GM19463 (cell line): ENCODE data around the gene FAM171A1.

Experiments used
- ATAC-seq: cut with Tn5 transposase; IDR thresholded peaks from one replicate; pipeline ENCODE4 v1.9.1; 2021; ENCODE audit warnings: mild to moderate bottlenecking, moderate library complexity; ENCODE audit not compliant: unreplicated experiment

FAM171A1 gene

GRCh38 chr10:15374566-15374965 lies 3.5 kb upstream of the FAM171A1 start:
- ATAC-seq = no peak

- ATAC-seq = peak; percentile 33
Measured at GRCh38 chr10:15374156-15374555, 3.1 kb upstream of the FAM171A1 start.

DNA sequence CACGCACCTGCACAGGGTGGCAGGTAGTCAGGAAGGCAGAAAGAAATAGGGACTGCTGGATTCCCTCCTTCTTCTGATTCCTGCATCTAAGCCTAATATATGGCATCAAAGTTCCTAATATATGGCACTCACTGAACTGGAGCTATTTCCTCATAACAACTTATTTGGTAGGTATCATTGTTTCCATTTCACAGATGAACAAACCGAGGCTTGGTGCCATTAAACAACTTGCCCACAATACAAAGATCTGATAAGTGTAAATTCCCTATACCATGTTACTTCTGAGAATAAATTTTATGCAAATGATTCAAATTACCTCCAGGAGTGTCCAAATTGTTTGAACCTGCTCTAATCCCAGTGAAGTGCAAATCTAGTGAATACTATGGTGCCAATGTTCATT lies 2.1 kb upstream of the FAM171A1 start:
- no peak for ATAC-seq

DNA sequence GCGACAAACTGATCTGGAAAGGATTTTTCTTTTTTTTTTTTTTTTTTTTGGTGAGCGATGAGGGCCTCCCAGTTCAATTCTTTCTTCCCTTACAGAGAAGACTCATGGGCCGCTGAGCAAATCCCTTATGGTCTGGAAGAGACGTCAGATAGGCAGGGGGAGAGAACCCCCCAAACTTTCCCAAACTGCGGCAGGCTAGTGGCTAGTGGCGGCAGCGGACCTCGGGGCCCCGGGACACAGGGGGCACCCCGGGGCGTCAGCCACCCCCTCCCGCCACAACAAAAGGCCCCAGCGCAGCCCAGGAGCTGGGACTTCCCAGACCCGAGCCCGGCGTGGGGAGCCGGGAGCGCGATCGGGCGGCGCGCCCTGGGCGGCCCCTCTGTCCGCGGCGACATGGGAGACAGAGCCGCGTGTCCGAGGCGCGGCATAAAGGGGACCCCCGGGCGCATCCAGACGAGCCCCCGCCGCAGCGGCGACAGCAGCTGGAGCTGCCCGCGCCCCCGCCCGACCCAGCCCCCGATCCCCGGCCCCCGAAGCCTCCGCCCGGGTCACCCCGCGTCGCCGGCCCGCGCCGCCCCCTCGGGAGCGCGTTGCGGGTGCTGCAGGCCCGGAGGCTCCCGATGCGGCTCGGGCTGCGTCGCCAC lies 755 bp downstream of the FAM171A1 start:
- no peak for ATAC-seq

GRCh38 chr10:15369256-15370211 lies 1.6 kb downstream of the FAM171A1 start:
- no peak for ATAC-seq

DNA sequence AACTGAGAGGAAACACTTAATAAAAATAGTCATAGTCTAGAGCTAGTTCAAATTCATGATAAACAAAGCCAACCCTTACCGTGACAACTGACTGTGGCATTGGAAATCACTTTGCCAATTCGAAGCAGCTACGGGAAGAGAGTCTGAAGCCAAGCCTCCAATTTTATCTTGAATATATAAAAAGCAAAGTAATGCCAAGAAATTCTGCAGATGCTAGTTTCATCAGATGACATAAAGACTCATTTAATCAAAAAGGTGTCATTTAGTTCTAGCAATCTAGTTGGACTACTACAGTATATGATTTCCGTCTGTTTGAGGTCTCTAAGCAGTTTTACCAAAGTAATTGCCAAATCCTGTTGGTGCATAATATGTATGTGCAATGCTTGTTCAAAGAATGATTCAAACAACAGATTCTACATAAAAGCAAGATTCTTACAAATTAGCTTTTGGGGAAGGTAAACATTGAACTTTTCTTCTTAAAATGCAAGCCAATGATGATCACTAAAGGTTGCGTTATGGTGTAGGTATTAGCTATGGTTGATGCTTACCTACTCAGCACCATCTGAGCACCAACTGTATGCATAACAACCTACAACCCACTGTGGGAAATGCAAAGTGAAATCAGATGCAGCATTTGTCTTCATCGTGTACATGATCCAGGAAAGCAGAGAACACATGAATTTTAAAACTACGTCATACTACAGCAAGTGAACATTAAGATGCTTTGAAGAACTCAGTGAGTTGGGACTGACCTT lies 2.8 kb downstream of the FAM171A1 start:
- ATAC-seq = no peak

- no peak for ATAC-seq
Measured at GRCh38 chr10:15367296-15368085, 3.6 kb downstream of the FAM171A1 start.

GRCh38 chr10:15365692-15366091 lies 5.4 kb downstream of the FAM171A1 start:
- no peak for ATAC-seq

- ATAC-seq = no peak
Measured at GRCh38 chr10:15364001-15364400, 7.1 kb downstream of the FAM171A1 start.

DNA sequence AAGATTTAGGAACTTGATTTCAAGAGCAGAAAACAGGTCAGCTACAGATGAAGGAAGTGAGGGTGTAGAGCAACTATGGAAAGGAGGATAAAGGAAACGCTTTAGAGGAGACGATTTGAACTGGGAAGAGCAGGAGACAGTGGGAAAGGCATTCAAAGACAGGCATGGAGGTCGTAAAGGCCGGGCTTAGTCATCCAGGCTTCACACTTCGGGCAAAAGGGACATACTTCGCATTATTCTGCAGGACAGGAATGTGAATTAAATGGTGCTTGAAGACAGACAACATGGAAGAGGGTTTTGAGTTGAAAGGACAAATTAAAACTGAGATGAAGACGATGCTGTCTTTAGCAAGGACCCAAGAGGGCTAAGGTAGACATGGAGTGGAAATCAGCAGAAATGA lies 8.1 kb downstream of the FAM171A1 start:
- ATAC-seq = no peak

DNA sequence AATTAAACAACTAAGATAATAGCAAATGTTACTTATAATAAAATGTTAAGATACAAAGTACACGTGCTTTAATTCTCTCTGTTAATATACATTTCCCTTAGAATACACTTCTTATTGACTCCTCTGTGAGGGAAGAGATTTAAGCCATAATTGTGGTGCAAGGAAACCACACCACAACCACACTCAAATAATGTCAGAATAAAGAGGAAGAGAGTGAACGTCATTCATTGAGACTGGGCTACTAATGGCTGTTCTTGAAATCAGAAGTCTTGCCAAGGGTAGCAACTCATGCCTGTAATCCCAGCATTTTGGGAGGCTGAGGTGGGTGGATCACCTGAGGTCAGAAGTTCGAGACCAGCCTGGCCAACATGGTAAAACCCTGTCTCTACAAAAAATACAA lies 10.0 kb downstream of the FAM171A1 start:
- no peak for ATAC-seq

DNA sequence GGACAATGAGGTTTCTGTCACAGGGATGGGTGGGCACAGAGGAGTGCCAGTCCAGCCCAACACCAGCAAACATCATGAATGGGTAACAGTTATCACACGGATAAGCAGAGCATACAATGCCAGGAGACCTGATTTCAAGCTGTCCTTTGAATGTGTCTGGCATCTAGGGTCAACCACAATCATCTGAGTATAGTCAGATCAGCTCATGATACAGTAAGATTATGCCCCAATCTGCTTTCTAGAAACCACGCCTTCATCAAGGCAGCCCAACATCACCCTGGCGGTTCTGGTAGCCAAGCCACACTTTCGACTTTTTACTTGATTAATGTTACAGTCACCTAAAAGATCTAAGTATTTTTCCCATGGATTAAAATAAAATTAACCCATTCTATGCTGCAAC lies 10.5 kb downstream of the FAM171A1 start:
- ATAC-seq = no peak

- ATAC-seq = no peak
Measured at GRCh38 chr10:15353471-15354017, 17.5 kb downstream of the FAM171A1 start.

- no peak for ATAC-seq
Measured at GRCh38 chr10:15352836-15353235, 18.3 kb downstream of the FAM171A1 start.

GRCh38 chr10:15352201-15352600 lies 18.9 kb downstream of the FAM171A1 start:
- no peak for ATAC-seq

GRCh38 chr10:15351099-15351820 lies 19.8 kb downstream of the FAM171A1 start:
- ATAC-seq = no peak

- ATAC-seq = no peak
Measured at GRCh38 chr10:15349112-15349511, 22.0 kb downstream of the FAM171A1 start.

GRCh38 chr10:15348579-15348978 lies 22.5 kb downstream of the FAM171A1 start:
- no peak for ATAC-seq

DNA sequence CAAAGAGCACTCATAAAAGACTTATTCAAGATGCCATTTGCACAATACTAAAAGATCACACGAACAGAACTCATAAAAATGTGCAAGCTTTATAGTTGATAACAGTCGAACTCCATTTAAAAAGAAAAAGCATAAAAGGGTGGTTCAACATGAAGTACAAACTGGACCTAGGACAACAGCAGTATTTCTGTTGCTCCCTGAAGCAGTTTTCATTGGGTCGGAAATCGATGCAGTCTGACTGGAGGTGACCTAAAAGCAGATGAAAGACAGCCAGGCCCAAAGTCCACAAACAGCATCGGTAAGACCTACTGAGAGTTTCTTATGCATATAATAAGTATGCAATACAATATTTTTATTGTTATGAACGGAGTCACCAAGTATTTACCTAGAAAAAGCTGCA lies 23.9 kb downstream of the FAM171A1 start:
- no peak for ATAC-seq
